Measurements from ENCODE around the gene PISD. TPM values are rescaled to one million over a fixed set of nuclear protein-coding genes. Genes with fewer than 3 reads are reported as not detected.

Gene PISD
- total and polyA plus RNA-seq, 5 donors from 2014 or later, result 12.7 to 41.5 (median 17.2) TPM

DNA sequence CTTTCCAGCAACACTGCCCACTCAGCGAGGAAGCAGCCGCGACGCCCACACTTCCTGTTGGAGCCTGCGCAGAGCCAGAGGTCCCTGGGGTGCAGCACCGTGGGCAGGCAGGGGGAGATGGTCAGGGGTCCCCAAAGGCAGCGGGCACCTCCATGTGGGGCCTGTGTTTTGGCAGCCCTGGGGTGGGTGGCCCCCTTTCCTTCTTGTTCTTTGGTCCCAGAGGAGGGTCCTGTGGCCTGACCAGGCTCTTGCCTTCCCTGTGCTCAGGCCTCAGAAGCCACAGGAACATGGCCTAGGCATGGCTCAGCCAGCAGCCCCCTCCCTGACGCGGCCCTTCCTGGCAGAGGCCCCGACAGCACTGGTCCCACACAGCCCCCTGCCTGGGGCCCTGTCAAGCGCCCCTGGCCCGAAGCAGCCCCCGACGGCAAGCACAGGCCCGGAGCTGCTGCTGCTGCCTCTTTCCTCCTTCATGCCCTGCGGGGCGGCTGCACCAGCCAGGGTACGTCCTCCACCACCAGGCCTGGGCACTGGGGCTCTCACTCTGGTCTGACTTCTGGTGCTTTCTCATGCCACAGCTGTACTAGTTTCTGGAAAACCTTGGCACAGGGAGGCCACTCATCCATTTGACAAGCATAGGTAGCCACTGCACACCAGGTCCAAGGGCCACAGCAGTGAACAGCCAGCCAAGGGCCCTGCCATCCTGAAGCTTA lies 47.1 kb downstream of the PISD start:
- H3K27ac Mint-ChIP-seq, result peak overlapping the region; percentile 63 to 85 (median 68)
- no peaks in the 10 kb centered on the region for H3K27me3 Mint-ChIP-seq
- peaks cover 0 to 1% (median 0%) of the 10 kb centered on the region in 7 donors for H3K9me3 Mint-ChIP-seq
- DNase-seq, result no peak
- peak overlapping the region in 1 of 4 donors; percentile 32 for H3K4me3 Mint-ChIP-seq
- Histone ChIP-seq H3K36me3 (ENCODE audit: control insufficient read depth, insufficient read depth, low read length) (peaks cover 50% of the 10 kb centered on the region), H3K9me3 (ENCODE audit: control insufficient read depth in 2 of 2, low read length in 2 of 2) (no peaks in the 10 kb centered on the region), H3K27ac (ENCODE audit: insufficient read depth, low read length, poor library complexity, severe bottlenecking) (no peak overlapping the region), H3K4me3 (ENCODE audit: low read depth, low read length) (no peak overlapping the region), H3K27me3 (ENCODE audit: control insufficient read depth, insufficient read depth, low read length) (no peaks in the 10 kb centered on the region), H3K4me1 (ENCODE audit: control insufficient read depth, insufficient read depth, low read length, poor library complexity, severe bottlenecking) (no peaks in the 10 kb centered on the region)
- no peak for ATAC-seq (ENCODE audit: low read depth in 2 of 2)
- peaks cover 27% of the 10 kb centered on the region for H3K36me3 Mint-ChIP-seq
- H3K4me1 Mint-ChIP-seq, result peaks cover 0 to 14% (median 12%) of the 10 kb centered on the region in 4 donors

DNA sequence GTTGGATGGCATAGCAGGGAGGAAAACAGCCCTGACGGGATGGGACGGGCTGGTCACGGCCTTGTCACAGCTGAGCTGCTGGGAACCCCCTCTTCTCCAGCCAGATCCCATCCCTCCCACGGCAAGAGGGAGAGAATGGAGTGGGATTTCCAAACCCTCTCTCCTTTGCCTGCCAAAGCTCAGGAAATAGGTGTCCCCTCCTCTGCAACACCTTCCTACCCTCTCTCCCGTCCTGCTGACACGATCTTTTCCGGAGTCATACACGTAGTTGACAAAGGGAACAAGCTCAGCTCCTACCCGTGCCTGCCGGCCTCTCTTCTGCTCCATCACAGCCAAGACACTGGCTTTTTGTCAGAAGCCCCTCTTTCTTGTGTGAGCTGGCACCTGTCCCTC lies 48.1 kb downstream of the PISD start:
- H3K27ac ChIP-seq (ENCODE audit: insufficient read depth, low read length, poor library complexity, severe bottlenecking), result no peak overlapping the region
- H3K36me3 Mint-ChIP-seq, result peaks cover 23% of the 10 kb centered on the region
- peak overlapping the region in 2 of 3 donors; percentile 21 to 85 for H3K27ac Mint-ChIP-seq
- H3K4me3 ChIP-seq (ENCODE audit: low read depth, low read length), result no peak overlapping the region
- no peaks in the 10 kb centered on the region for H3K27me3 ChIP-seq (ENCODE audit: control insufficient read depth, insufficient read depth, low read length)
- DNase-seq (no peak), ATAC-seq (ENCODE audit: low read depth in 2 of 2) (no peak)
- peaks cover 51% of the 10 kb centered on the region for H3K36me3 ChIP-seq (ENCODE audit: control insufficient read depth, insufficient read depth, low read length)
- H3K9me3 ChIP-seq (ENCODE audit: control insufficient read depth in 2 of 2, low read length in 2 of 2), result no peaks in the 10 kb centered on the region
- no peaks in the 10 kb centered on the region for H3K27me3 Mint-ChIP-seq
- H3K9me3 Mint-ChIP-seq, result peaks cover 0 to 1% (median 0%) of the 10 kb centered on the region in 7 donors
- peaks cover 0 to 14% (median 12%) of the 10 kb centered on the region in 4 donors for H3K4me1 Mint-ChIP-seq
- no peak overlapping the region for H3K4me3 Mint-ChIP-seq
- no peaks in the 10 kb centered on the region for H3K4me1 ChIP-seq (ENCODE audit: control insufficient read depth, insufficient read depth, low read length, poor library complexity, severe bottlenecking)

DNA sequence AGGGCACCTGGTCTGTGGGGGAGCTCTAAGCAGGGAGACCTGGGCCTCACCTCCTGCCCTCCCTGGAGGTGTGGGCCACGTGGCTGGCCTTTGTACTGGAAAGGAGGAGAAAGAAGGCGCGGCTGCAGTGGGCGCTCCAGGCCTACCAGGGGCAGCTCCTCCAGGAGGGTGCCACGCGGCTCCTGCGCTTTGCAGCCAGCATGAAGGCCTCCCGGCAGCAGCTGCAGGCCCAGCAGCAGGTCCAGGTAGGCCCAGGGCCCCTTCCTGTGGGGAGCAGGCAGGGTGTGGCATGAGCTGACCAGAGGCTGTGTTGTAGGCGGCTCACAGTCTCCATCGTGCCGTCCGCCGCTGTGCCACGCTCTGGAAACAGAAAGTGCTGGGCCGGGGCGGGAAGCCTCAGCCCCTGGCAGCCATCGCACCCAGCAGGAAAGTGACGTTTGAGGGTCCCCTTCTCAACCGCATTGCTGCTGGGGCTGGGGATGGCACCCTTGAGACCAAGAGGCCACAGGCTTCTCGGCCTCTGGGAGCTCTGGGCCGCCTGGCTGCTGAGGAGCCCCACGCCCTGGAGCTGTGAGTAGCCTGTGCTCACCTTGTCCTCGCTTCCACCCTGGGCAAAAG lies 48.6 kb downstream of the PISD start:
- Histone ChIP-seq H3K4me3 (ENCODE audit: low read depth, low read length) (no peak overlapping the region), H3K36me3 (ENCODE audit: control insufficient read depth, insufficient read depth, low read length) (peaks cover 49% of the 10 kb centered on the region), H3K27me3 (ENCODE audit: control insufficient read depth, insufficient read depth, low read length) (no peaks in the 10 kb centered on the region), H3K4me1 (ENCODE audit: control insufficient read depth, insufficient read depth, low read length, poor library complexity, severe bottlenecking) (no peaks in the 10 kb centered on the region), H3K9me3 (ENCODE audit: control insufficient read depth in 2 of 2, low read length in 2 of 2) (no peaks in the 10 kb centered on the region), H3K27ac (ENCODE audit: insufficient read depth, low read length, poor library complexity, severe bottlenecking) (no peak overlapping the region)
- Mint-ChIP-seq H3K9me3 (peaks cover 0 to 1% (median 0%) of the 10 kb centered on the region in 7 donors), H3K4me1 (peaks cover 0 to 14% (median 12%) of the 10 kb centered on the region in 4 donors), H3K27me3 (no peaks in the 10 kb centered on the region), H3K27ac (peak overlapping the region in 2 of 3 donors; percentile 85 to 88), H3K36me3 (peaks cover 18% of the 10 kb centered on the region), H3K4me3 (no peak overlapping the region)
- no peak for DNase-seq
- ATAC-seq (ENCODE audit: low read depth in 2 of 2), result no peak

GRCh38 chr22:31612891-31613285 lies 49.1 kb downstream of the PISD start:
- ATAC-seq (ENCODE audit: low read depth in 2 of 2), result no peak
- H3K36me3 Mint-ChIP-seq, result peaks cover 21% of the 10 kb centered on the region
- peak overlapping the region in 2 of 3 donors; percentile 28 to 88 for H3K27ac Mint-ChIP-seq
- peaks cover 0 to 14% (median 12%) of the 10 kb centered on the region in 4 donors for H3K4me1 Mint-ChIP-seq
- H3K27me3 ChIP-seq (ENCODE audit: control insufficient read depth, insufficient read depth, low read length), result no peaks in the 10 kb centered on the region
- no peak overlapping the region for H3K27ac ChIP-seq (ENCODE audit: insufficient read depth, low read length, poor library complexity, severe bottlenecking)
- no peaks in the 10 kb centered on the region for H3K27me3 Mint-ChIP-seq
- H3K9me3 ChIP-seq (ENCODE audit: control insufficient read depth in 2 of 2, low read length in 2 of 2), result no peaks in the 10 kb centered on the region
- DNase-seq, result no peak
- no peak overlapping the region for H3K4me3 ChIP-seq (ENCODE audit: low read depth, low read length)
- H3K4me3 Mint-ChIP-seq, result no peak overlapping the region
- H3K9me3 Mint-ChIP-seq, result peaks cover 0 to 1% (median 0%) of the 10 kb centered on the region in 7 donors
- peaks cover 50% of the 10 kb centered on the region for H3K36me3 ChIP-seq (ENCODE audit: control insufficient read depth, insufficient read depth, low read length)
- no peaks in the 10 kb centered on the region for H3K4me1 ChIP-seq (ENCODE audit: control insufficient read depth, insufficient read depth, low read length, poor library complexity, severe bottlenecking)

DNA sequence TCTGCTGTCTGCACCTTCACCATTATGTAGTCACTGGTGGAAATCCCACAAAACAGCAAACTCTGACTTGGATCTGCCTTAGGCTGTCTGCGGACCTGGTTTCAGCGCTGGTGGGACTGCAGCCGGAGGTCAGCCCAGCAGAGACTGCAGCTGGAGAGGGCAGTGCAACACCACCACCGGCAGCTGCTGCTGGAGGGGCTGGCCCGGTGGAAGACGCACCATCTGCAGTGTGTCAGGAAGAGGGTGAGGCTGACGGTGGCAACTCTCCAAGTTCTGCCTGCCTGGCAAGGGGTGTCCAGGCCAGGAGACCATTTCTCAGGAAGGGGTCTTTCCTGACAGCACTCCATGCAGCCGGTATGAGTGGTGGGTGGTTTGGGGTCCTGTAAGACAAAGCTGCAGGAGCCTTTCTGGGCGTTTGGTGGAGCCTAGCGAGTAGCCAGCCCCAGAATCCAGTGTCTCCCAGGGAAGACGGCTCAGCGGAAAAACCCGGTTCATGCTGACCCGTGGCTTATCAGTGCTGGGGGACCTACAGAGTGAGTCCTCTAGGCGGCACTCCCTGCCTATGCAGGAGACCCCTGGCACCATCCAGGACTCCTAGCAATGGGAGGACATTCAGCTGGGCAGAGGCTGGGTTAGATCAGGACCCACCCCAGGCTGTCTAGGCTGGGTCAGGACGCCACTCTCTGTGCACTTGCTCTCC lies 50.8 kb downstream of the PISD start:
- no peaks in the 10 kb centered on the region for H3K27me3 Mint-ChIP-seq
- H3K27ac Mint-ChIP-seq, result peak overlapping the region in 2 of 3 donors; percentile 68 to 69
- H3K27ac ChIP-seq (ENCODE audit: insufficient read depth, low read length, poor library complexity, severe bottlenecking), result no peak overlapping the region
- no peaks in the 10 kb centered on the region for H3K4me1 ChIP-seq (ENCODE audit: control insufficient read depth, insufficient read depth, low read length, poor library complexity, severe bottlenecking)
- H3K36me3 Mint-ChIP-seq, result peaks cover 22% of the 10 kb centered on the region
- peaks cover 0 to 13% (median 11%) of the 10 kb centered on the region in 4 donors for H3K4me1 Mint-ChIP-seq
- H3K36me3 ChIP-seq (ENCODE audit: control insufficient read depth, insufficient read depth, low read length), result peaks cover 54% of the 10 kb centered on the region
- no peak overlapping the region for H3K4me3 Mint-ChIP-seq
- no peak overlapping the region for H3K4me3 ChIP-seq (ENCODE audit: low read depth, low read length)
- ATAC-seq (ENCODE audit: low read depth in 2 of 2) (no peak), DNase-seq (no peak)
- H3K9me3 Mint-ChIP-seq, result peaks cover 0 to 1% (median 0%) of the 10 kb centered on the region in 7 donors
- H3K9me3 ChIP-seq (ENCODE audit: control insufficient read depth in 2 of 2, low read length in 2 of 2), result no peaks in the 10 kb centered on the region
- no peaks in the 10 kb centered on the region for H3K27me3 ChIP-seq (ENCODE audit: control insufficient read depth, insufficient read depth, low read length)

- peaks cover 58% of the 10 kb centered on the region for H3K36me3 ChIP-seq (ENCODE audit: control insufficient read depth, insufficient read depth, low read length)
- peaks cover 0 to 7% (median 6%) of the 10 kb centered on the region in 4 donors for H3K4me1 Mint-ChIP-seq
- peaks cover 23% of the 10 kb centered on the region for H3K36me3 Mint-ChIP-seq
- peaks cover 0 to 1% (median 0%) of the 10 kb centered on the region in 7 donors for H3K9me3 Mint-ChIP-seq
- no peaks in the 10 kb centered on the region for H3K9me3 ChIP-seq (ENCODE audit: control insufficient read depth in 2 of 2, low read length in 2 of 2)
- ATAC-seq (ENCODE audit: low read depth in 2 of 2), result no peak
- no peaks in the 10 kb centered on the region for H3K4me1 ChIP-seq (ENCODE audit: control insufficient read depth, insufficient read depth, low read length, poor library complexity, severe bottlenecking)
- no peak overlapping the region for H3K4me3 ChIP-seq (ENCODE audit: low read depth, low read length)
- no peaks in the 10 kb centered on the region for H3K27me3 ChIP-seq (ENCODE audit: control insufficient read depth, insufficient read depth, low read length)
- H3K27me3 Mint-ChIP-seq, result no peaks in the 10 kb centered on the region
- no peak overlapping the region for H3K27ac ChIP-seq (ENCODE audit: insufficient read depth, low read length, poor library complexity, severe bottlenecking)
- H3K27ac Mint-ChIP-seq, result peak overlapping the region in 1 of 3 donors; percentile 69
- no peak overlapping the region for H3K4me3 Mint-ChIP-seq
- no peak for DNase-seq
These were observed 51.4 kb downstream of the PISD start for GRCh38 chr22:31610611-31611010.

GRCh38 chr22:31609716-31610115 lies 52.3 kb downstream of the PISD start:
- no peaks in the 10 kb centered on the region for H3K4me1 ChIP-seq (ENCODE audit: control insufficient read depth, insufficient read depth, low read length, poor library complexity, severe bottlenecking)
- H3K4me3 ChIP-seq (ENCODE audit: low read depth, low read length), result no peak overlapping the region
- Mint-ChIP-seq H3K9me3 (no peaks in the 10 kb centered on the region), H3K4me1 (peaks cover 0 to 5% (median under 1%) of the 10 kb centered on the region in 4 donors), H3K27ac (no peak overlapping the region), H3K27me3 (no peaks in the 10 kb centered on the region), H3K36me3 (peaks cover 24% of the 10 kb centered on the region), H3K4me3 (no peak overlapping the region)
- H3K36me3 ChIP-seq (ENCODE audit: control insufficient read depth, insufficient read depth, low read length), result peaks cover 67% of the 10 kb centered on the region
- H3K9me3 ChIP-seq (ENCODE audit: control insufficient read depth in 2 of 2, low read length in 2 of 2), result no peaks in the 10 kb centered on the region
- ATAC-seq (ENCODE audit: low read depth in 2 of 2), result no peak
- no peak overlapping the region for H3K27ac ChIP-seq (ENCODE audit: insufficient read depth, low read length, poor library complexity, severe bottlenecking)
- DNase-seq, result no peak
- no peaks in the 10 kb centered on the region for H3K27me3 ChIP-seq (ENCODE audit: control insufficient read depth, insufficient read depth, low read length)

Data from CD4-positive, CD25-positive, alpha-beta regulatory T cell (primary cell).